Kidney capillary endothelial cell (primary cell): ENCODE data around the gene TMEM179B.
"Not testable (repeated sequence)": the region's sequence is repeated elsewhere in the genome, so short reads cannot be mapped to it uniquely, and the experiment has no call there.

ENCODE experiments used
- DNase-seq: peaks from one replicate; pipeline ENCODE4 v3.0.0-alpha.2; 2018; ENCODE audit warnings: low spot score

Gene TMEM179B

GRCh38 chr11:62787005-62787759, at the start of gene TMEM179B:
TMEM179B (plus strand) TSS chr11:62787402; CDS start chr11:62787432, 30 bp downstream.
- DNase-seq: peak; percentile 97

- DNase-seq: no peak
Observed at GRCh38 chr11:62747475-62748160, 39.6 kb upstream of the TMEM179B start.

- not testable (repeated sequence) for DNase-seq
Observed at GRCh38 chr11:62749931-62750330, 37.3 kb upstream of the TMEM179B start.

GRCh38 chr11:62752177-62752785, 34.9 kb upstream of the TMEM179B start:
- DNase-seq: no peak

GRCh38 chr11:62752994-62753735, 34.0 kb upstream of the TMEM179B start:
- DNase-seq: no peak

GRCh38 chr11:62753736-62754603, 33.2 kb upstream of the TMEM179B start, which contains the start of gene ZBTB3:
ZBTB3 (minus strand) TSS chr11:62754160; CDS start chr11:62753664, 496 bp downstream.
- peak; percentile 100 for DNase-seq

GRCh38 chr11:62755086-62755615, 32.1 kb upstream of the TMEM179B start:
- DNase-seq: no peak

GRCh38 chr11:62757846-62758788, 29.1 kb upstream of the TMEM179B start:
- DNase-seq: no peak

GRCh38 chr11:62760867-62761227, 26.4 kb upstream of the TMEM179B start:
- not testable (repeated sequence) for DNase-seq

- no peak for DNase-seq
Observed at GRCh38 chr11:62770778-62771143, 16.4 kb upstream of the TMEM179B start.

GRCh38 chr11:62771144-62772021, 15.8 kb upstream of the TMEM179B start, which contains the start of gene TAF6L:
TAF6L (plus strand) TSS chr11:62771396; CDS start chr11:62775784, 4,388 bp downstream.
- peak; percentile 98 for DNase-seq

GRCh38 chr11:62774407-62774806, 12.8 kb upstream of the TMEM179B start:
- DNase-seq: no peak

GRCh38 chr11:62775646-62776045, 11.6 kb upstream of the TMEM179B start:
- no peak for DNase-seq

- no peak for DNase-seq
Observed at GRCh38 chr11:62777389-62777788, 9.8 kb upstream of the TMEM179B start.

- no peak for DNase-seq
Observed at GRCh38 chr11:62778441-62778840, 8.8 kb upstream of the TMEM179B start.

- DNase-seq: no peak
Observed at GRCh38 chr11:62782753-62783152, 4.4 kb upstream of the TMEM179B start.

- DNase-seq: peak; percentile 81
Observed at GRCh38 chr11:62786318-62787004, 741 bp upstream of the TMEM179B start.

- DNase-seq: no peak
Observed at GRCh38 chr11:62788991-62789390, 1.8 kb downstream of the TMEM179B start.
